K562 (cell line): ENCODE measurements around the gene DGCR8. TPM values are rescaled to one million over a fixed set of nuclear protein-coding genes. Genes with fewer than 3 reads are reported as not detected.
A peak's percentile ranks its signal among the peaks of the same experiment; 100 is the strongest.

Experiments used
- EGR1 ChIP-seq: fragments of 450-650 bp; conservative IDR thresholded peaks from 2 replicates; pipeline ENCODE4 v1.6.1; 2017; ENCODE audit warnings: mild to moderate bottlenecking
- MAZ ChIP-seq, 2 experiments: fragments of 450-650 bp in 1 of 2; sonication (generic) in 1 of 2; formaldehyde crosslinking; IDR thresholded peaks in 1 of 2; conservative IDR thresholded peaks in 1 of 2; 2 replicates each; pipeline versions ENCODE4 v1.4.0 to v1.5.0; 2020; ENCODE audit warnings: mild to moderate bottlenecking in 1 of 2, missing genetic modification reagents in 1 of 2
- SIX5 ChIP-seq, 2 experiments: IDR thresholded peaks; 2 replicates each; pipeline ENCODE4 v1.6.1; 2011; ENCODE audit warnings: low read length in 2 of 2, borderline replicate concordance in 1 of 2, low read depth in 1 of 2, mild to moderate bottlenecking in 1 of 2, moderate library complexity in 1 of 2; ENCODE audit not compliant: insufficient read depth in 1 of 2
- SMC3 ChIP-seq: conservative IDR thresholded peaks from 2 replicates; pipeline ENCODE4 v1.6.1; 2011; ENCODE audit warnings: low read depth, low read length, improper control_type of control experiment; ENCODE audit not compliant: insufficient read depth
- ZNF134 ChIP-seq: fragments of 250-450 bp; sonication (Bioruptor Pico); conservative IDR thresholded peaks from 2 replicates; pipeline ENCODE4 v1.4.0; 2020
- ZNF263 ChIP-seq: sonication (generic); formaldehyde crosslinking; IDR thresholded peaks from 2 replicates; pipeline ENCODE4 v1.8.0; 2022; ENCODE audit warnings: mild to moderate bottlenecking, missing genetic modification reagents, borderline replicate concordance
- polyA plus RNA-seq, 8 experiments: library from polyadenylated mRNA; depleted of rRNA in 4 of 8; stranded (reverse) in 5 of 8; unstranded in 3 of 8; fragments of >200 nt; fragmentation: Nextera tagmentation in 2 of 8; fragmentation: Illumina TruSeq in 1 of 8; extraction: Ambion mirVana in 2 of 8; extraction: Trizol in 1 of 8; gene quantifications; 2 replicates each; pipeline versions ENCODE4 v1.2.1 to v1.2.3, GENCODE V29; 2011 to 2014; ENCODE audit warnings: inconsistent platforms in 1 of 8, missing spikeins in 1 of 8
- total RNA-seq, 7 experiments: library from RNA; depleted of rRNA in 6 of 7; stranded (reverse); fragments of >200 nt in 6 of 7; fragmentation: Illumina TruSeq in 2 of 7; extraction: Trizol in 2 of 7; gene quantifications; 2 replicates each; pipeline versions ENCODE4 v1.2.1 to v1.2.3, GENCODE V29; 2011 to 2021; ENCODE audit warnings: low replicate concordance in 1 of 7
- TF ChIP-seq, protein P1 (sequence below): sonication (generic); formaldehyde crosslinking; IDR thresholded peaks from 2 replicates; pipeline ENCODE4 v1.8.0; 2022; ENCODE audit warnings: mild to moderate bottlenecking, missing genetic modification reagents
- TF ChIP-seq, protein P2 (sequence below), 3 experiments: fragments of 200-800 bp in 1 of 3; sonication (Bioruptor generic) in 1 of 3; sonication (generic) in 1 of 3; formaldehyde crosslinking in 1 of 3; IDR thresholded peaks; 2 replicates each; pipeline versions ENCODE4 v1.6.1 to v1.8.0; 2016 to 2022; ENCODE audit warnings: mild to moderate bottlenecking in 2 of 3, missing compliant biosample characterization in 2 of 3, missing genetic modification characterization in 2 of 3, missing genetic modification reagents in 1 of 3
- TF ChIP-seq, protein P3 (sequence below), 3 experiments: IDR thresholded peaks in 2 of 3; conservative IDR thresholded peaks in 1 of 3; 2 replicates each; pipeline ENCODE4 v1.5.1; 2011 to 2012; ENCODE audit warnings: low read length in 3 of 3, mild to moderate bottlenecking in 3 of 3, control low read depth in 2 of 3, improper control_type of control experiment in 1 of 3, inconsistent platforms in 1 of 3, low read depth in 1 of 3, mixed read lengths in 1 of 3, moderate library complexity in 1 of 3; ENCODE audit not compliant: insufficient read depth in 2 of 3

Gene DGCR8
- total and polyA plus RNA-seq, 9 of the 15 experiments (the other 6 are each of a cell fraction or from before 2014, with no cell fraction given): 5.9 to 144 (median 80.1) TPM

DNA sequence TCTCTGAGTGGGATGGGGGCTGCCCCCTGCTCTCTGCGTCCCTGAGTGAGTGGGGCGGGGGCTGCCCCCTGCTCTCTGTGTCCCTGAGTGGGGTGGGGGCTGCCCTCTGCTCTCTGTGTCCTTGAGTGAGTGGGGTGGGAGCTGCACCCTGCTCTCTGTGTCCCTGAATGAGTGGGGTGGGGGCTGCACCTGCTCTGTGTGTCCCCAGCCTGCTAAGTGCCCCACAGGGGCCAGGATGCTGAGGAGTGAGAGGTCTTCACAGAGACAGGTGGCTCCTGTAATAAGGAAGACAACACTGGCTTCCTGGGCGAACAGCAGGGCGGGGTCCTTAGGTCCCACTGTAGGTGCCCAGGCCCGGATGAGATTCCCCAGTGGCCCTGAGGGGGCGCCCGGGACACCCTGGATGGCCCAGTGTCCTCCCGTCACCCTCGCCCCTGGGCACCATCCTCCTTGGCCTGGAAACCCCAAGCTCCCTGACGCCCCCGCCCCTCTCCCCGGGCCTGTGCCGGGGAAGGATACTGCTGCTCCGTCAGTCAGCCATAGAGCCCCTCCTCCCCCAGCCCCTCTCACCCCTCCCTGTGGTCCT, 74.7 kb downstream of the DGCR8 start (continued):
- TF ChIP-seq, protein P1, sequence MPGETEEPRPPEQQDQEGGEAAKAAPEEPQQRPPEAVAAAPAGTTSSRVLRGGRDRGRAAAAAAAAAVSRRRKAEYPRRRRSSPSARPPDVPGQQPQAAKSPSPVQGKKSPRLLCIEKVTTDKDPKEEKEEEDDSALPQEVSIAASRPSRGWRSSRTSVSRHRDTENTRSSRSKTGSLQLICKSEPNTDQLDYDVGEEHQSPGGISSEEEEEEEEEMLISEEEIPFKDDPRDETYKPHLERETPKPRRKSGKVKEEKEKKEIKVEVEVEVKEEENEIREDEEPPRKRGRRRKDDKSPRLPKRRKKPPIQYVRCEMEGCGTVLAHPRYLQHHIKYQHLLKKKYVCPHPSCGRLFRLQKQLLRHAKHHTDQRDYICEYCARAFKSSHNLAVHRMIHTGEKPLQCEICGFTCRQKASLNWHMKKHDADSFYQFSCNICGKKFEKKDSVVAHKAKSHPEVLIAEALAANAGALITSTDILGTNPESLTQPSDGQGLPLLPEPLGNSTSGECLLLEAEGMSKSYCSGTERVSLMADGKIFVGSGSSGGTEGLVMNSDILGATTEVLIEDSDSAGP (CRISPR knock-in tag): 0 out of 2 replicates have a peak, but pooled peaks have one; percentile 27
- TF ChIP-seq MAZ (CRISPR knock-in tag; conservative IDR thresholded peaks at IDR 0.05 in 1 of 2, IDR thresholded peaks at IDR 0.05 in 1 of 2) (0 out of 4 replicates have a peak, but pooled peaks of 1 of the 2 experiments have one; percentile 5), SMC3 (0 out of 2 replicates have a peak, but pooled peaks have one; percentile 5), SIX5 (IDR thresholded peaks at IDR 0.05; ENCODE audit: borderline replicate concordance in 1 of 2, insufficient read depth in 1 of 2, low read depth in 1 of 2, low read length in 2 of 2) (no peak), EGR1 (peak; percentile 18; the same call in 1 of the 2 replicates), ZNF134 (CRISPR knock-in tag) (no peak), ZNF263 (CRISPR knock-in tag) (0 out of 2 replicates have a peak, but pooled peaks have one; percentile 13)
- TF ChIP-seq, protein P2, sequence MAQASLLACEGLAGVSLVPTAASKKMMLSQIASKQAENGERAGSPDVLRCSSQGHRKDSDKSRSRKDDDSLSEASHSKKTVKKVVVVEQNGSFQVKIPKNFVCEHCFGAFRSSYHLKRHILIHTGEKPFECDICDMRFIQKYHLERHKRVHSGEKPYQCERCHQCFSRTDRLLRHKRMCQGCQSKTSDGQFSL (CRISPR knock-in tag; IDR thresholded peaks at IDR 0.05): 0 out of 2 replicates have a peak, but pooled peaks have one; percentile 10
- TF ChIP-seq, protein P2 (tag; IDR thresholded peaks at IDR 0.05): no peak
- TF ChIP-seq, protein P3, sequence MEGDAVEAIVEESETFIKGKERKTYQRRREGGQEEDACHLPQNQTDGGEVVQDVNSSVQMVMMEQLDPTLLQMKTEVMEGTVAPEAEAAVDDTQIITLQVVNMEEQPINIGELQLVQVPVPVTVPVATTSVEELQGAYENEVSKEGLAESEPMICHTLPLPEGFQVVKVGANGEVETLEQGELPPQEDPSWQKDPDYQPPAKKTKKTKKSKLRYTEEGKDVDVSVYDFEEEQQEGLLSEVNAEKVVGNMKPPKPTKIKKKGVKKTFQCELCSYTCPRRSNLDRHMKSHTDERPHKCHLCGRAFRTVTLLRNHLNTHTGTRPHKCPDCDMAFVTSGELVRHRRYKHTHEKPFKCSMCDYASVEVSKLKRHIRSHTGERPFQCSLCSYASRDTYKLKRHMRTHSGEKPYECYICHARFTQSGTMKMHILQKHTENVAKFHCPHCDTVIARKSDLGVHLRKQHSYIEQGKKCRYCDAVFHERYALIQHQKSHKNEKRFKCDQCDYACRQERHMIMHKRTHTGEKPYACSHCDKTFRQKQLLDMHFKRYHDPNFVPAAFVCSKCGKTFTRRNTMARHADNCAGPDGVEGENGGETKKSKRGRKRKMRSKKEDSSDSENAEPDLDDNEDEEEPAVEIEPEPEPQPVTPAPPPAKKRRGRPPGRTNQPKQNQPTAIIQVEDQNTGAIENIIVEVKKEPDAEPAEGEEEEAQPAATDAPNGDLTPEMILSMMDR (IDR thresholded peaks at IDR 0.05 in 2 of 3, conservative IDR thresholded peaks at IDR 0.05 in 1 of 3; ENCODE audit: insufficient read depth in 2 of 3, low read depth in 1 of 3, low read length in 3 of 3): peak; percentile 49 to 63 (median 52)
